NK-92 (cell line): ENCODE results near the gene TAGLN.
"Not testable (repeated sequence)": the region's sequence is repeated elsewhere in the genome, so short reads cannot be mapped to it uniquely, and the experiment has no call there.

Experiments used
- DNase-seq: peaks from one replicate; lab custom pipeline; 2025; ENCODE audit not compliant: unreplicated experiment; lab: John Stamatoyannopoulos, UW

Gene TAGLN

DNA sequence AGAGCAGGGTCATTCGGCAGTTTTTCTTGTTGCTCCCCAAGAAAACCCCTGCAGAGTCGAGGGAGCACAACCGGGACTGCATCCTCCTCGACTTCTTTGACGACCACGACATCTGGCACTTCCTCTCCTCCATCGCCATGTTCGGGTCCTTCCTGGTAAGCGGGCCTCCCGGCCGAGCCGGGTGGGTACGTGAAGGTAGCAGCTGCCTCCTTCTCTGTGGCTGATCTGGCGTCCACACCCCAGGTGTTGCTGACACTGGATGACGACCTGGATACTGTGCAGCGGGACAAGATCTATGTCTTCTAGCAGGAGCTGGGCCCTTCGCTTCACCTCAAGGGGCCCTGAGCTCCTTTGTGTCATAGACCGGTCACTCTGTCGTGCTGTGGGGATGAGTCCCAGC is 3.4 kb upstream of the TAGLN start:
- DNase-seq, result no peak

DNA sequence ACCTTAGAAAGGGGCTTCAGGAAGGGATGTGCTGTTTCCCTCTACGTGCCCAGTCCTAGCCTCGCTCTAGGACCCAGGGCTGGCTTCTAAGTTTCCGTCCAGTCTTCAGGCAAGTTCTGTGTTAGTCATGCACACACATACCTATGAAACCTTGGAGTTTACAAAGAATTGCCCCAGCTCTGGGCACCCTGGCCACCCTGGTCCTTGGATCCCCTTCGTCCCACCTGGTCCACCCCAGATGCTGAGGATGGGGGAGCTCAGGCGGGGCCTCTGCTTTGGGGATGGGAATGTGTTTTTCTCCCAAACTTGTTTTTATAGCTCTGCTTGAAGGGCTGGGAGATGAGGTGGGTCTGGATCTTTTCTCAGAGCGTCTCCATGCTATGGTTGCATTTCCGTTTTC is 2.2 kb upstream of the TAGLN start:
- no peak for DNase-seq

DNA sequence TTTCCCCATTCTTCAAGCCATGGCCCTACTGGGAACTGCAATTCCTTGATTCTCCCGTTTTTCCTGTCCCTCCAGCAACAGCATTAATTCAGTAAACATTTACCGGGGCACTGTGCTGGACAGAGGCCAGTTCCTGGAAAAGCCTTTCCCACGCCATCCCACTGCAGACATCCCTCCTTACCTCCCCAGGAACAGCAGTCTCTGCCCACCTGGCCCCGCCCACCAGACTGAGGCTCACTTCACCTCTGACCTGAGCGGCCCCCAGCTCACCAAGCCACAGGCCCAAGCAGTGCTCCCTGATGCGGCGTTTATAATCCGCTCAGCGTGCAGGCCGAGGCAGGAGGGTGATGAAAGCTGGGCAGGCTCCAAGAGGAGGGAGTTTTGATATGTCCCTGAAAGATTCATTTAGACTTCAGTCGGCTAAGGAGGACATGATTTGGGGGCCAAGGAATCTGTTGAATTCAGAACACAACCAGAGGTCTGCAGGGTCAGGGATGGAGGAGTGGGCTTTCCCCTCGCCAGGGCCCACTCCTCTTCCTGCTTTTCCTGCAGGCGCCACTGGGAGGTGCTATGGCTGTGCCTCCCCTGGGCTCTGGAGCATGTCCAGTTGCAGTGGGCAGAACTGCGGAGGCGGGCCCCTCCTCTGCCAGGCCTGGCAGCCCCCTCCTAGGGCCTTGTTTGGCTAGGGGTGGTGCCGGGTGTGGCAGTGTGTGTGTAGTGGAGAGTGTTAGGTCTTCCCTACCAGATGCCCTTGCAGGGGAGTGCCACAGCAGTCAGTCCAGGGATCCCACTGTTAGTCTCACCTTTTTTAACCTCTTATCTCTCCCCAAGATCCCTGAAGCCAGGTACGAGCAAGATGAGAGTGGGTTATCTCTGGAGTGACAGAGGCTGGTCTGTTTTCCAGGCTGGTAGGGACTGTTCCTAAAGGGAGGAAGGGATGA is 1.4 kb upstream of the TAGLN start:
- DNase-seq, result no peak

DNA sequence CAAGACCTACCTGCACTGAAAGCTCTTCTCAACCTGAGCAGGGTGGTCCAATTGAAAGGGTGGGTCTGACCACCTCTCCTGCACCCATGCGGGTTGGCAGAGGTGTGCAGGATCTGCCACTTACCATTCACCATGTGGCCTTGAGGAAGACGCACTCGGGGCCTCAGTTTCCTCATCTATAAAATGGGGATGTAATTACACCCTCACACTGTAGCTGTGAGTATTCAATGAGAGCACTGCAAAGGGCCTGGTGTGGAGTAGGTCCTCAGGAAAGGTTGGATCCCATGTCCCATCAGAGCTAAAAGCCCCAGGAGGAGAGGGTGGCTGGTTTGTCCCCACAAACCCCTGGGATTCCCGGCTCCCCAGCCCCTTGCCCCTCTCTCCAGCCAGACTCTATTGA is 557 bp upstream of the TAGLN start:
- DNase-seq, result no peak

DNA sequence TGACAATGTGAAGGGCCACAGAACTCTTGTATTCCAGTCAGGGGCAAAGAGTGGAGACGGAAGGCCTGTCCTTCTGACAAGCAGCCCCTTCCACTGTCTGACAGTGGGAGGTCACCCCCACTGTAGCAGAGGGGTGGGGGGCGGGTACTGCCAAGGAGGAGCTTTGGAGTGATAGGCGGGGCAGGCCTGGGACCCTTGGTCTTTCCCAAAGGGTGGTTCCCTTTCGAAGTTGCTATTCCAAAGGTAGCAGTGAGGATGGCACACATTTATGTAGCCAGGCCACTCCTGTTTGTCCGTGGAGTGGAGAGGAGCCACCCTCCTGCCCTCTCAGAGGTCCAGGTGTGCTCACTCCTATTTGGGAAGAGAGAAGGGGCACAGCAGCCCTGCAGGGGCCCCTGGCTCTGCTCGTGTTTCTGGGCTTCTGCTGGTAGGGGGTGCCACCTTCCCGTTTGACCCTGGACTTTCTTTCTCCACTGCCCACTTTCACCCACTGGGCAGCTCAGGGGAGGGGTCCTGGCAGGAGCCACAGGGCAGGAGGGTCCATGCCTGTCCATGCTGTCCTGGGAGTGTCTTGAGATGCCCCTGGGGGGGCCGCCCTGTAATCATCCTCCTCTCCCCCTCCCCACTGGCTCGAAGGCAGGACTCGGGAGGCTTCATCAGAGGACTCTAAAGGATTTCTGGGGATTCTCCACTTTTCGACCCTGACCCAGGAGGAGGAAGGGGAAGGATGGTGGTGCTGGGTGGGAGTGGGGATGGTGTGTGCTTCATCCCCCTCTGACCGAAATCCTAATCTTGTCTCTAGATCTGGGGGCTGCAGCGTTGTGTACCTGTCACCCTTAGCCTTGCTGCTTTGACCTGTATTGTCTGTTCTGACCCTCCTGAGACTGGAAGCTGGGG is 994 bp downstream of the TAGLN start:
- no peak for DNase-seq

DNA sequence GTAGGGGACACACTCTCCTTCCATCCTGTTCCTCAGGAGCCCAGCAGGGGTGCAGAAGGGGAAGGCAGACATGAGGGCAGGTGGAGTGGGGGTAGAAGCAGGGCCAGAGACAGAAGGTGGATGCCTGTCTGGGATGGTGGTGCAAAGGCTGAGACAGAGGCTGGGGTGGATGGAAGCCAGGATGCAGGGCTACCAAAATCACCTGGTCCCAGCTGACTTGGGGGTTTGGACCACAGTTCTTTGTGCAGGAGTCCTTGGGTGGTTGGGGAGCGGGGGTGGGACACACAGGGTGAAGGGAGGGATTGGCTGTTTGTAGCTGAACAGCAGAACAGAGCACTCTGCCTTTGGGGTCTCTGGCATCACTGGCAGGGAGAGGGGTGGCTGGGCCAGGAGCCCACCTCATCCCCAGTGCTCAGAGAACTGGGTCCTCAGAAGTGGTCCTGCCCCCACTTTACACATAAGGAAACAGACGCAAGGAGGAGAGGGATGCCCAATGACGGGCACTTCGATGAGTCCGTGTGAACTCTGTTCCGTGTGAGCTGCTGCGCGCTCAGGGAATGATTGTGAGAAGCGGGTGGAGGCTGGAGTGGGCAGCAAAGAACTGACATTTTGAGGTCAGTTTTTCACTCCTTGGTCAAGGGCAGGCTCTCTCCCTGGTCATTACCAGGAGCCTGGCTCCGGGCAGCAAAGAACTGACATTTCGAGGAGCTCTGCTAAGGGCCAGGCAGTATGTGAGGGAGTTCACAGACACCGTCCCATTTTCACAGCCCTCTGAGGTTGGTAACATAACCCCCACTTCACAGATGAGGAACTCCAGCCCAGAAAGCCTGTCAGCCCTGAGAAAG is 1.9 kb downstream of the TAGLN start:
- no peak for DNase-seq

DNA sequence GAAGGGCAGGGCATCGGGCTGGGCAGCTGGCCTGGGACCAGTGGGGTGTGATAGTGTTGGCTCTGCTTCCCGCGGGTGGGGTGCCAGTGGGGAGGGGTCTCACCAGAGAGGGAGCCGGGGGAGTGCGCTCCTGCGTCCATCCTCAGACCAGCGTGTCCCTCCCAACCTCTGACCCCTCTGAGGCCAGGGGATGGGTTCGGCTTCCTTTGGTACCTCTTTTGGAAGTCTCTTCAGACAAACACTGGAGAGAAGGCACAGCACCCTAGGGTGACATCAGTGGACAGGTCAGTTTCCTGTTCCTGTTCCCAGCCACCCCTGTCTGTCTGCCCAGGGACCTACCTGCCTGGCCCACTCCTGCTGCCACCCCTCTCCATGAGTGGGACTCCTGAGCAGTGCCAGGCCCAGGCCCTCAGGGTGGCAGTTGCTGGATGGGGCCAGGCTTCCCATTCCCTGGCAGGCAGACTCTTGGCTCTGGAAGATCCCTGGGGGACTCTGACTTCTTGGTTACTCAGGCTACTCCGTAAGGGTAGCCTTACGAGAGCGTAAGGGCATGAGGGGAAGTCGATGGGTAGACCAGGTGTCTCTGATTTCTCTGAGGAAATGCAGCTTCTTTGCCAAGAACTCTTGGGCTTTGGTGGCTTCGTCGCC is 2.6 kb downstream of the TAGLN start:
- DNase-seq, result no peak

DNA sequence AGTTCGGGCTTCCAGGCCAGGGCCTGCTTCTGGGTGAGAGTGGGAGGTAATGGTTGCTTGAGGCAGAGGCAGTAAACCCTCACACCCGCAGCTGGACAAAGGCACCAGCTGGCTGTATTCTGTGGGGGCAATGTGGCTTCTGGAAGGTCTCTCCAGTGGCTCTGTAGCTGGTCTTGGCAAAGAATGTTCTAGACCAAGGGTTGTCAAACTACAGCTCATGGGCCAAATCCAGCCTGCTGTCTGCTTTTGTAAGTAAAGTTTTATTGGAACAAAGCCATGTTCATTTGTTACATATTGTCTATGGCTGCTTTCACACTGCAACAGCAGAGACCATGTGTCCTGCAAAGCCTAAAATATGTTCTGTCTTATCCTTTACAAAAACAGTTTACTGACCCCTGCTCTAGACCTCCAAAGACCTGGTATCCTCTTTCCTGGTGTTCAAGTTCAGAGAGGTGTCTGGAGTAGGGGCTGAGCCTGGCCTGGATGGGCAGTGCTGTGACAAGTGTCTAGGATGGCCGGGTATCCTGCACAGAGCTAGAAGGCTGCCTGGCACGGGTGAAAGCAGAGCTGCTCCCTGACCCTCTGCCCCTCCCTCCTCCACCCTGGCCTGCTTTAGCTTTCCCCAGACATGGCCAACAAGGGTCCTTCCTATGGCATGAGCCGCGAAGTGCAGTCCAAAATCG is 3.4 kb downstream of the TAGLN start:
- no peak for DNase-seq

DNA sequence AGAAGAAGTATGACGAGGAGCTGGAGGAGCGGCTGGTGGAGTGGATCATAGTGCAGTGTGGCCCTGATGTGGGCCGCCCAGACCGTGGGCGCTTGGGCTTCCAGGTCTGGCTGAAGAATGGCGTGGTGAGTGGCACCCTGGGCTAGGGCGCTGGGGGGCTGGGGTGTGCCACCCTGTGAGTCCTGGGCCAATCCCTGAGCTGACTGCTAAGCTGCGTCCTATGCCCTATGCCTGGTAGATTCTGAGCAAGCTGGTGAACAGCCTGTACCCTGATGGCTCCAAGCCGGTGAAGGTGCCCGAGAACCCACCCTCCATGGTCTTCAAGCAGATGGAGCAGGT is 3.9 kb downstream of the TAGLN start:
- no peak for DNase-seq

DNA sequence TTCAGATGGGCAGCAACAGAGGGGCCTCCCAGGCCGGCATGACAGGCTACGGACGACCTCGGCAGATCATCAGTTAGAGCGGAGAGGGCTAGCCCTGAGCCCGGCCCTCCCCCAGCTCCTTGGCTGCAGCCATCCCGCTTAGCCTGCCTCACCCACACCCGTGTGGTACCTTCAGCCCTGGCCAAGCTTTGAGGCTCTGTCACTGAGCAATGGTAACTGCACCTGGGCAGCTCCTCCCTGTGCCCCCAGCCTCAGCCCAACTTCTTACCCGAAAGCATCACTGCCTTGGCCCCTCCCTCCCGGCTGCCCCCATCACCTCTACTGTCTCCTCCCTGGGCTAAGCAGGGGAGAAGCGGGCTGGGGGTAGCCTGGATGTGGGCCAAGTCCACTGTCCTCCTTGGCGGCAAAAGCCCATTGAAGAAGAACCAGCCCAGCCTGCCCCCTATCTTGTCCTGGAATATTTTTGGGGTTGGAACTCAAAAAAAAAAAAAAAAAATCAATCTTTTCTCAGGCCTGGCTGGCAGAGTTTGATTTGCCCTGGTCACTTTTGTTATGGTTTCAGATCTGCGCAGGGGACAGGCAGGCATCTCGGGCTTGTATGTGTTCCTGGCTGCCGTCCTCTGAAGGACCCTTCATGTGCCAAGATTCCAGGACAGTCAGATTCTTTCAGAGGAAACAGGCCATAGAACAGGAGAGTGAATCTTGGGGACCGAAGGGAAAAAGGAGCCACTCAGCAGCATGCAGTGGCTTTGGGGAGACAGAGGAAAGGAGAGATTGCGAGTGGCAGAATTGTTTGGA is 5.3 kb downstream of the TAGLN start:
- DNase-seq, result no peak

DNA sequence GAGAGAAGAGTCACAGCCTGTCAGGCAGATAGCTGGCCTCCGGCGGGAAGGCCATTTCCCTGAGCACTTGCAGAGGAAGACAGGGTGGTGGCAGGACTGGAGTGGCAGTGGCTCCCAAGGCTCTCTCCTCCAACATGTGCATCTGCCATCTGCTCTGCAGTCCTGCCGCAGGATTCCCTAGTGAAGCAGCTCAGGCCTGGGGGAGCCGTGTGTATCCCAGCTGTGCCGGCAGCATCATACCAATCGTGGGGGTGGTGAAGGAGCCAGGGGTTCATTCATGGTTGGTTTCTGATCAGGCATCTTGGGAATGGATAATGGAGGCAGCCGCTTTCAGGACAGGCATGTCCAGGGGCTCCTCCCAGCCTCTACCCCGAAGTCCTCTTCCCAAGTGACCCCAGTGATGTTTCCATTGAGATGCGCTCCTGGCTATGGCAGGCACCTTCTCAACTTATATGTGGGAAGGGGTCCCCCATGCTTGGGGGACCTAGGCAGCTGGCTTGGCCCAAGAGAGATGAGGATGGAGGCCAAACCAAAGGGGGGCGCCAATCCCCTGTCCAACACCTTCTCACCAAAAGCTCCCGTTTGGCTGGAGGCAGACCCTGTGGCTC is 6.1 kb downstream of the TAGLN start:
- DNase-seq, result no peak

DNA sequence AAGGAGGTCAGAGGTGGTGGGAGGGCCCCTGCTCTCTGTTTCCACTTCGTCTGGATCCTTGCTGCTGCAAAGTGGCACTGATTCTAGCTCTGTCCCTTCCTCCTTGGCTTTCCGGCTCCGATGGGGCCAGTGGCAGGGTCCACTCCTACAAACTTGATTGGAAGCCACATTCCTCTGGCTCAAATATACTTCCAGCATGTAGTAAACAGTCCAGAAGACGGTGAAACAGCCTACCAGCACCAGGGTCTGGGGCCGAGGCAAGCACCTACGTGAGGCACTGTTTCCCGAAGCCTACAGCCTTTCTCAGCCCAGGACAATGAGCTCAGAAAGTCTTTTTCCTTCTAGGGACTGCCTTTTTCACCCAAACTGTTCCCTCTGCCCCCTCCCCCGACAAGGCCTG is 6.9 kb downstream of the TAGLN start:
- DNase-seq, result not testable (repeated sequence)

DNA sequence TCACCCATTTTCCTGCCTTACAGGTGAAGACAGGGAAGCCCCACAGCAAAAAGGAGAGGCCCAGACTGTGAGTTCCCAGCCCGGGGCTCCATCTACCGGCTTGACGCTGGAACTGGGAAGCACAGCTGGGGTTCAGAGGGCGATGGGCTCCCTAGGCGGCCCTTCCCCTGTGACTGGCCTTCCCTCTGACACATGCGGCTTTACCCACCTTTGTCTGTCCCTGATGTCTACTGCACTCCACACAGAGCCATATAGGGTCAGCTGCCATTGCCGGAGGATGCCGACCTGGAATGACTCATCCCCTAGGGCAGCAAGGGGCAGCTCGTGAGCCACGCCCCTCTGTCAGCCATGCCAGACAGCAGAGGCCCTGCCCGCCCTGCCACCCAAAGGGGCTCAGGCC is 7.7 kb downstream of the TAGLN start:
- not testable (repeated sequence) for DNase-seq

DNA sequence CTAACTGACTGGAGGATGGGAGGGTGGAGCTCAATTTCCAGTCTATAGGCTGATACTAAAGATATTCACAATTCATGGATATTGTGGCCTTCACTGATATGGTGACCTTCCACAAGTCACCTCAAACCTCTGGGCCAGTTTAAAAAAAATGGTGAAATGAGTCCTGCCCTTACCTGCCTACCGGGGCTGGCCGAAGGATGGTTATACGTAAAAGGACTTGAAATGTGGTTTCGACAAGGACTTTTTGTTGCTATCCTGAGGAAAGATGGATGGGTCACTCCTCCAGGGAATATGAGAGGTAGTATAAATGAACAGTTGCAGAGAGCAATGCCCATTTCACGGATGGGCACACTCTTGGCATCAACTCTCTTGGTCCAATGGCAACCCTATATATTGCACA is 8.3 kb downstream of the TAGLN start:
- not testable (repeated sequence) for DNase-seq

DNA sequence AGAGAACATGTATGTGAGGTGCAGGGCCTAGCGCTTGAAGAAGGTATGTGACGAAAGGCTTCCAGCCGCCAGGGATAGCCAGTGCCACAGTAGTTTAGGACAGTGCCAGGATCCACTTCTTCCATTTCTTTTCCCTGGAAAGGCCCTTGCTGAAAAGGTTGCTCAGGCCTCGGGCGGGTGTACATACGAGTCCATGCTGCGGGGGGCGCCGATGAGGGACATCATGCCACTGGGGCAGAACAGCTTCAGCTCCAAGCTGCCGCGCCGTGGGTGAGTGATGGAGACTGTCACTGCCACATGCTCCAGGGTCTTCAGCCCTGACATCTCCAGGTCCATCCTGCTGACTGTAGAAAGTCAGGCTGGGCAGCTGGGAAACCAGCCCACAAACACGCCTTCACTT is 9.5 kb downstream of the TAGLN start:
- not testable (repeated sequence) for DNase-seq

DNA sequence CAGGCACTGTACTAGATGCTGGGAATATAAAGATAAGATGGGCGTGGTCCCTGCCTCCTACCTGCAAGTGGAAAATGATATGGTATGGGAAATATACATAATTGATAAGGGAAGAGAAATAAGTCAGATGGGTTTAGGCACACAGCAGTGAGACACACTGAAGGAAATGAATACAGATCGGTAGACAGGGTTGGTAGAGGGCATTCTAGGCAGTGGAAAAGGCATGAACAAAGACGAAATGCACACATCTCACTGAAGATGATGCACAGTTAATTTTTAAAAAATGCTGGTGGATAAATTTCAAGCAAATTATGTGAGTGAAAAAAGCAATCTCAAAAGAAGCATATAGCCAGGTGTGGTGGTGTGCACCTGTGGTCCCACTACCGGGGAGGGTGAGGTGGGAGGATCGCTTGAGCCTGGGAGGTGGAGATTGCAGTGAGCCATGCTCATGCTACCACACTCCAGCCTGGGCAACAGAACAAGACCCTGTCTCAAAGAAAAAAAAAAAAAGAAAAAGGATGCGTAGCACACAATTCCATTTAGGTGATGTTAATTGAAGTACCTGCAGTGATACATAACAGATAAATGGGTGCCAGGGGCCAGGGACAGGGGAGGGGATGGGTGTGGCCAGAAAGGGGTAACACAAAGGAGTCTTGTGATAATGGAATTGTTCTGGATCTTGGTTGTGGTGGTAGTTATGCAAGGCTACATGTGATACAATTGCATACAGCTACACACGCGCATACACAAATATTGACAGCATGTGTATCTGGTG is 10.4 kb downstream of the TAGLN start:
- DNase-seq, result not testable (repeated sequence)

DNA sequence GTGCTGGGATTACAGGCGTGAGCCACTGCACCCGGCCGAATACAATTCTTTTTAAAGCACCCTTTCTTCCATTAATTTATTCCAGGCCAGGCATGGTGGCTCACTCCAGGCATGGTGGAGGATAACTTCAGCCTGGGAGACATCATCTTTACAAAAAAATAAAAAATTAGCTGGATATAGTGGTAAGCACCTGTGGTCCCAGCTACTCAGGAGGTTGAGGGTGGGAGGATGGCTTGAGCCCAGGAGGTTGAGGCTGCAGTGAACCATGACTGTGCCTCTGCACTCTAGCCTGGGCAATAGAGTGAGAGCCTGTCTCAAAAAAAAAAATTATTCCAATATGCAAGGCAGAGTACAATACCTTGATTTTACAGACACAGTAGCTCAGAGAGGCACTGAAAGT is 11.4 kb downstream of the TAGLN start:
- DNase-seq, result no peak

DNA sequence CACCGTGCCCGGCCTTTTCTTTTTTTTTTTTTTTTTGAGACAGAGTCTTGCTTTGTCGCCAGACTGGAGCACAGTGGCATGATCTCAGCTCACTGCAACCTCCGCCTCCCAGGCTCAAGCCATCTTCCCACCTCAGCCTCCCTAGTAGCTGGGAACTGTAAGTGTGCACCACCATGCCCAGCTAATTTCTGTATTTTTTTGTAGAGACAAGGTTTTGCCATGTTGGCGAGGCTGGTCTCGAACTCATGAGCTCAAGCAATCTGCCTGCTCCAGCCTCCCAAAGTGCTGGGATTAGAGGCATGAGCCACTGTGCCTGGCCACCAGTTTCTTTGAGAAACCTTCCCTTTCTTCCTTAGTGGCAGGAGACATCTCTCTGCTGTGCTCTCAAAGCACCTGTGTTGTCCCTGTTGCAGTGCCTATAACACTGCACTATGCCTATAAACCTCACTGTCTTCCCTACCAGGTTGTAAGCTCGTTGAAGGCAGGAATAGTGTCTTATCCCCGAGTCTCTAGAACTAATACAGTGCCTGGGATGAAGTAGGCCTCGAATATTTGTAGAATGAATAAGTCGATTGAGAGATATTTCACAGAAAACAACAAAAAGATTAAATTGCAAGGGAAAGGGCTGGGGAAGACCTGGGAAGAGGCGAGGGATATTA is 13.7 kb downstream of the TAGLN start:
- DNase-seq, result no peak
